HCT116 (cell line): ENCODE measurements around the gene CACNA2D3. TPM values are rescaled to one million over a fixed set of nuclear protein-coding genes. Genes with fewer than 3 reads are reported as not detected.

Experiments
- ATAC-seq: fragments of 200-7000 bp; cut with Tn5 transposase; 2 replicates; pipeline ENCODE4 v1.9.1; 2020; ENCODE audit warnings: mild to moderate bottlenecking, moderate library complexity
- BruUV-seq: library from RNA; stranded (reverse); fragments of 400-500 nt; replicated peaks from 2 replicates; lab custom pipeline; 2021; lab: Mats Ljungman, UMichigan
- CTCF ChIA-PET: fragments of 300-600 bp; sonication (Branson Sonifier 250); formaldehyde crosslinking; loops from one replicate; lab custom pipeline; 2021; ENCODE audit warnings: antibody characterized with exemption; lab: Charles Lee
- POLR2A ChIA-PET: fragments of 300-600, 350-600 bp; sonication (Branson Sonifier 250); formaldehyde crosslinking; loops from one replicate; lab custom pipeline; 2021; ENCODE audit warnings: antibody characterized with exemption; lab: Charles Lee
- RAD21 ChIA-PET, 2 experiments: fragments of 300-600 bp; sonication (Branson Sonifier 250); formaldehyde crosslinking; loops; one replicate each; lab custom pipeline; 2023; ENCODE audit warnings: low total read pairs in 2 of 2; ENCODE audit not compliant: uncharacterized antibody in 2 of 2, unreplicated experiment in 2 of 2, low non-redundant PET in 1 of 2; lab: Charles Lee
- DNase-seq: peaks from one replicate; pipeline ENCODE4 v3.0.0-alpha.2; 2010; ENCODE audit warnings: low read depth, low spot score
- H2AFZ ChIP-seq: fragments of 200-600 bp; shearing (Covaris generic), sonication (generic); 2 replicates; pipeline ENCODE4 v1.6.1; 2017; ENCODE audit warnings: low read depth, mixed run types, mixed read lengths, antibody characterized with exemption, low read length; ENCODE audit not compliant: poor library complexity, severe bottlenecking
- H3K27ac ChIP-seq: 2 replicates; pipeline ENCODE4 v1.5.1; 2012; ENCODE audit warnings: low read depth, low read length
- H3K27me3 ChIP-seq: fragments of 200-600 bp; sonication (generic); 2 replicates; pipeline ENCODE4 v1.6.1; 2016; ENCODE audit warnings: mixed run types, low read length, mixed read lengths; ENCODE audit not compliant: insufficient read depth
- H3K36me3 ChIP-seq, 2 experiments: fragments of 200-500 bp in 1 of 2; fragments of 200-600 bp in 1 of 2; sonication (Bioruptor generic) in 1 of 2; sonication (generic) in 1 of 2; 2 replicates each; pipeline versions ENCODE4 v1.5.1 to v1.6.1; 2014 to 2016; ENCODE audit warnings: low read length in 2 of 2, inconsistent platforms in 1 of 2, mixed read lengths in 1 of 2, mixed run types in 1 of 2; ENCODE audit not compliant: insufficient read depth in 2 of 2, control insufficient read depth in 1 of 2
- H3K4me1 ChIP-seq, 2 experiments: fragments of 200-600 bp in 1 of 2; sonication (generic) in 1 of 2; 2 replicates each; pipeline versions ENCODE4 v1.5.1 to v1.6.1; 2012 to 2017; ENCODE audit warnings: low read length in 2 of 2, inconsistent platforms in 1 of 2, mild to moderate bottlenecking in 1 of 2, mixed read lengths in 1 of 2, mixed run types in 1 of 2, moderate library complexity in 1 of 2; ENCODE audit not compliant: insufficient read depth in 2 of 2, control insufficient read depth in 1 of 2
- H3K4me2 ChIP-seq: fragments of 200-600 bp; sonication (generic); 2 replicates; pipeline ENCODE4 v1.6.1; 2017; ENCODE audit warnings: mixed run types, low read length, mixed read lengths
- H3K4me3 ChIP-seq, 2 experiments: fragments of 200-600 bp in 1 of 2; sonication (generic) in 1 of 2; replicated peaks in 1 of 2; 2 replicates each; pipeline ENCODE4 v1.5.1; 2011 to 2016; ENCODE audit warnings: low read length in 2 of 2, control low read depth in 1 of 2, low read depth in 1 of 2, mild to moderate bottlenecking in 1 of 2, mixed read lengths in 1 of 2, mixed run types in 1 of 2
- H3K79me2 ChIP-seq: fragments of 200-600 bp; sonication (generic); 2 replicates; pipeline ENCODE4 v1.6.1; 2017; ENCODE audit warnings: mild to moderate bottlenecking, mixed run types, low read length, moderate library complexity, mixed read lengths; ENCODE audit not compliant: insufficient read depth
- H3K9ac ChIP-seq: fragments of 200-600 bp; sonication (generic); 2 replicates; pipeline ENCODE4 v1.6.1; 2016; ENCODE audit warnings: low read length, mixed read lengths
- H3K9me2 ChIP-seq: fragments of 200-600 bp; sonication (generic), shearing (Covaris generic); 2 replicates; pipeline ENCODE4 v1.6.1; 2017; ENCODE audit warnings: mixed run types, mild to moderate bottlenecking, moderate library complexity; ENCODE audit not compliant: insufficient read depth
- H3K9me3 ChIP-seq, 2 experiments: fragments of 200-500 bp in 1 of 2; fragments of 200-600 bp in 1 of 2; sonication (Bioruptor generic) in 1 of 2; sonication (generic) in 1 of 2; 2 replicates each; pipeline ENCODE4 v1.6.1; 2014 to 2017; ENCODE audit warnings: low read length in 2 of 2, mixed read lengths in 2 of 2, inconsistent platforms in 1 of 2, low read depth in 1 of 2, mild to moderate bottlenecking in 1 of 2, mixed run types in 1 of 2, moderate library complexity in 1 of 2; ENCODE audit not compliant: control insufficient read depth in 1 of 2, insufficient read depth in 1 of 2
- H4K20me1 ChIP-seq: fragments of 200-600 bp; sonication (generic), shearing (Covaris generic); 2 replicates; pipeline ENCODE4 v1.6.1; 2017; ENCODE audit warnings: mixed run types, mild to moderate bottlenecking, moderate library complexity; ENCODE audit not compliant: insufficient read depth
- ATF3 ChIP-seq: IDR thresholded peaks from 2 replicates; pipeline ENCODE4 v1.6.1; 2012
- CBX3 ChIP-seq: IDR thresholded peaks from 2 replicates; pipeline ENCODE4 v1.6.1; 2012; ENCODE audit warnings: low read depth
- CEBPB ChIP-seq: IDR thresholded peaks from 2 replicates; pipeline ENCODE4 v1.6.1; 2012; ENCODE audit warnings: low read depth
- CTCF ChIP-seq, 3 experiments: fragments of 200-600 bp in 1 of 3; sonication (generic) in 1 of 3; IDR thresholded peaks in 2 of 3; conservative IDR thresholded peaks in 1 of 3; 2 replicates each; pipeline ENCODE4 v1.5.1; 2012 to 2017; ENCODE audit warnings: low read depth in 2 of 3, low read length in 2 of 3, antibody characterized with exemption in 1 of 3, borderline replicate concordance in 1 of 3, control low read depth in 1 of 3, mild to moderate bottlenecking in 1 of 3, mixed read lengths in 1 of 3, mixed run types in 1 of 3, moderate library complexity in 1 of 3; ENCODE audit not compliant: insufficient read depth in 1 of 3
- EGR1 ChIP-seq: IDR thresholded peaks from 2 replicates; pipeline ENCODE4 v1.6.1; 2012; ENCODE audit warnings: low read depth
- ELF1 ChIP-seq: IDR thresholded peaks from 2 replicates; pipeline ENCODE4 v1.6.1; 2012; ENCODE audit warnings: low read depth, borderline replicate concordance
- EZH2 ChIP-seq: fragments of 200-600 bp; sonication (generic); IDR thresholded peaks from 2 replicates; pipeline ENCODE4 v1.6.1; 2017; ENCODE audit warnings: antibody characterized with exemption, mixed run types
- EZH2phosphoT487 ChIP-seq: fragments of 200-600 bp; IDR thresholded peaks from 2 replicates; pipeline ENCODE4 v1.6.1; 2018; ENCODE audit warnings: antibody characterized with exemption, borderline replicate concordance
- FOSL1 ChIP-seq: IDR thresholded peaks from 2 replicates; pipeline ENCODE4 v1.6.1; 2012; ENCODE audit warnings: low read depth
- JUND ChIP-seq: IDR thresholded peaks from 2 replicates; pipeline ENCODE4 v1.6.1; 2012
- MAX ChIP-seq: IDR thresholded peaks from 2 replicates; pipeline ENCODE4 v1.6.1; 2012
- POLR2A ChIP-seq: IDR thresholded peaks from 2 replicates; pipeline ENCODE4 v1.7.0; 2011; ENCODE audit warnings: borderline replicate concordance; ENCODE audit not compliant: insufficient read depth, insufficient read length; ENCODE audit errors: extremely low read depth
- RAD21 ChIP-seq: IDR thresholded peaks from 2 replicates; pipeline ENCODE4 v1.6.1; 2012; ENCODE audit warnings: low read depth, mild to moderate bottlenecking
- SP1 ChIP-seq: IDR thresholded peaks from 2 replicates; pipeline ENCODE4 v1.6.1; 2012; ENCODE audit warnings: low read depth
- SRF ChIP-seq: IDR thresholded peaks from 2 replicates; pipeline ENCODE4 v1.6.1; 2012; ENCODE audit warnings: low read depth
- TCF7L2 ChIP-seq: IDR thresholded peaks from 2 replicates; pipeline ENCODE4 v1.7.0; 2011; ENCODE audit warnings: borderline replicate concordance, inconsistent platforms; ENCODE audit not compliant: insufficient read depth, insufficient read length; ENCODE audit errors: extremely low read depth
- ZBTB33 ChIP-seq: IDR thresholded peaks from 2 replicates; pipeline ENCODE4 v1.6.1; 2011; ENCODE audit warnings: mild to moderate bottlenecking, low read length, moderate library complexity; ENCODE audit not compliant: insufficient replicate concordance; ENCODE audit errors: extremely low read depth
- ZFX ChIP-seq: fragments of 450-650 bp; IDR thresholded peaks from 2 replicates; pipeline ENCODE4 v1.6.1; 2017
- ZNF274 ChIP-seq: fragments of 200-500 bp; sonication (Bioruptor generic); IDR thresholded peaks from 2 replicates; pipeline ENCODE4 v1.6.1; 2014; ENCODE audit warnings: mild to moderate bottlenecking, low read depth, low read length, inconsistent platforms
- intact Hi-C: fragments of 100-400 bp; cut with micrococcal nuclease; formaldehyde crosslinking; loops from 2 replicates; pipeline ENCODE4 v1.10.0; 2022
- total RNA-seq: library from RNA; stranded (reverse); gene quantifications from one replicate; pipeline ENCODE4 v1.2.1, GENCODE V29; 2021; ENCODE audit not compliant: unreplicated experiment

The CACNA2D3 gene
- total RNA-seq, 1 experiment from 2014 or later, result 0.20 TPM

- Histone ChIP-seq H3K4me1 (no peaks in the 10 kb centered on the region), H3K9ac (no peak overlapping the region), H4K20me1 (no peaks in the 10 kb centered on the region), H3K9me3 (no peaks in the 10 kb centered on the region), H2AFZ (no peak overlapping the region), H3K79me2 (no peaks in the 10 kb centered on the region), H3K27me3 (peaks cover 22% of the 10 kb centered on the region; the same call in 1 of the 2 replicates), H3K4me2 (no peak overlapping the region), H3K27ac (no peak overlapping the region), H3K9me2 (no peaks in the 10 kb centered on the region), H3K36me3 (no peaks in the 10 kb centered on the region), H3K4me3 (no peak overlapping the region)
- ATAC-seq, result no peak
- TF ChIP-seq ZBTB33, result no peak
- no peak for TF ChIP-seq CEBPB
- no peak for TF ChIP-seq ELF1
- TF ChIP-seq ZNF274, result no peak
- no peak for TF ChIP-seq MAX
- no peak for TF ChIP-seq CTCF (IDR thresholded peaks at IDR 0.05 in 2 of 3, conservative IDR thresholded peaks at IDR 0.05 in 1 of 3; ENCODE audit: borderline replicate concordance in 1 of 3, insufficient read depth in 1 of 3, low read depth in 2 of 3, low read length in 2 of 3)
- no peak for TF ChIP-seq RAD21
- TF ChIP-seq ZFX, result no peak
- no peak for TF ChIP-seq ATF3
- no peak for TF ChIP-seq FOSL1
- TF ChIP-seq EGR1, result no peak
- TF ChIP-seq POLR2A, result no peak
- TF ChIP-seq CBX3, result no peak
- TF ChIP-seq SP1, result no peak
- TF ChIP-seq TCF7L2, result no peak
- TF ChIP-seq JUND, result no peak
- no peak for TF ChIP-seq EZH2phosphoT487
- no peak for TF ChIP-seq SRF
- no peak for TF ChIP-seq EZH2
- POLR2A ChIA-PET, result no interaction called here
- no peak for DNase-seq
- RAD21 ChIA-PET, result no interaction called here
- CTCF ChIA-PET, result no interaction called here
- BruUV-seq, result no TSS peak
- intact Hi-C loops, result no loop called here
Observed at GRCh38 chr3:54343495-54343894, 221.1 kb downstream of the CACNA2D3 start.
